Thyroid gland (tissue), 4 donors: Measurements from ENCODE around the gene ZBTB8A. TPM values are rescaled to one million over a fixed set of nuclear protein-coding genes. Genes with fewer than 3 reads are reported as not detected.

Experiments
- DNase-seq, 2 donors: peaks; one replicate each; pipeline ENCODE4 v3.0.0-alpha.2; 2019
- H3K27ac ChIP-seq, 3 donors: fragments of 200-600 bp; sonication (generic); 1 replicate in 2 of 3; 2 replicates in 1 of 3; pipeline ENCODE4 v1.5.1; 2016 to 2019; ENCODE audit warnings: mild to moderate bottlenecking in 1 of 3, moderate library complexity in 1 of 3
- H3K27me3 ChIP-seq: fragments of 200-600 bp; sonication (generic); one replicate; pipeline ENCODE4 v1.5.1; 2019
- H3K36me3 ChIP-seq, 2 donors: fragments of 200-600 bp; sonication (generic); one replicate each; pipeline ENCODE4 v1.5.1; 2016 to 2019
- H3K4me1 ChIP-seq, 2 donors: fragments of 200-600 bp; sonication (generic); one replicate each; pipeline ENCODE4 v1.5.1; 2017 to 2019
- H3K4me3 ChIP-seq, 3 donors: fragments of 200-600 bp; sonication (generic); replicated peaks in 1 of 3; 1 replicate in 2 of 3; 2 replicates in 1 of 3; pipeline ENCODE4 v1.5.1; 2016; ENCODE audit warnings: mild to moderate bottlenecking in 1 of 3
- H3K9me3 ChIP-seq: fragments of 200-600 bp; sonication (generic); one replicate; pipeline ENCODE4 v1.5.1; 2017
- POLR2A ChIP-seq, 2 donors: fragments of 450-650 bp; IDR thresholded peaks; one replicate each; pipeline ENCODE4 v1.6.1; 2017; ENCODE audit warnings: antibody characterized with exemption in 2 of 2, mild to moderate bottlenecking in 2 of 2, moderate library complexity in 1 of 2
- WGBS, 2 donors: methylation state at CpG; one replicate each; pipeline ENCODE4 v1.1.5; 2017; 5-methylcytosine and 5-hydroxymethylcytosine counted together
- intact Hi-C: fragments of 100-400 bp; cut with DNase I; formaldehyde crosslinking; loops from one replicate; pipeline ENCODE4 v1.15.1; 2023
- total RNA-seq, 4 donors: library from RNA; depleted of rRNA; stranded (reverse); fragments of >200 nt; gene quantifications; one replicate each; pipeline ENCODE4 v1.2.3, GENCODE V29; 2016
- TF ChIP-seq, protein P1 (sequence below), 6 experiments: fragments of 200-600 bp in 3 of 6; fragments of 450-650 bp in 3 of 6; sonication (generic) in 3 of 6; IDR thresholded peaks; one replicate each; pipeline ENCODE4 v1.5.1; 2016 to 2019; ENCODE audit warnings: antibody characterized with exemption in 6 of 6, mild to moderate bottlenecking in 2 of 6, inconsistent platforms in 1 of 6, moderate library complexity in 1 of 6

The ZBTB8A gene
- total RNA-seq, 4 donors from 2014 or later, result 10.6 to 20.6 (median 12.6) TPM

DNA sequence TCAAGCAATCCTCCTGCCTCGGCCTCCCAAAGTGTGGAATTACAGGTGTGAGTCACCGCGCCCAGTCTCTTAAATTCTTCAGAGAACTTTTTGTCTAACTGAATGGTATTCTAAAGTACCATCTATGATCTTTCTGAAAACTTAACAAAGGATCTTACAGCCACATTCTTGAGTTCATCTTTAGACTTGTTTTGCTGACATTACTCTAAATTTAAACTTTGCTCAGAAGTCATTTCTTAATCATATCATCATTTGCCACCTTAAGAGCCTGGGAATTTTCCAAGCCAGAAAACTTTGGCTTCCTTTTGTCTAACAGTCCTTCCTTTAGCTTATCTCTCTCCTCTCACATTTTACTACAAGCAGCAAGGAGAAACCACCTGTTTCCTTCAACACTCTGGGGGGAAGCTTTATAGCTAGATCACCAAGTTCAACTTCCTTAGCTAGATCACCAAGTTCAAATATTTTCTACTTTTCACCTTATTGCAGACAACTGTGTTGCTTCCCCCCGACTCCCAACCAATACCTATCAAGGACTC, 5.4 kb upstream of the ZBTB8A start:
- DNase-seq, result no peak
- intact Hi-C loops, result no loop called here
- 83 to 84% methylated on average over 4 of the region's 4 CpGs for WGBS, 2 donors
- H3K4me3 ChIP-seq, result no peak overlapping the region
- H3K36me3 ChIP-seq, result no peaks in the 10 kb centered on the region
- no peaks in the 10 kb centered on the region for H3K27me3 ChIP-seq
- H3K4me1 ChIP-seq, result no peaks in the 10 kb centered on the region
- TF ChIP-seq, protein P1, sequence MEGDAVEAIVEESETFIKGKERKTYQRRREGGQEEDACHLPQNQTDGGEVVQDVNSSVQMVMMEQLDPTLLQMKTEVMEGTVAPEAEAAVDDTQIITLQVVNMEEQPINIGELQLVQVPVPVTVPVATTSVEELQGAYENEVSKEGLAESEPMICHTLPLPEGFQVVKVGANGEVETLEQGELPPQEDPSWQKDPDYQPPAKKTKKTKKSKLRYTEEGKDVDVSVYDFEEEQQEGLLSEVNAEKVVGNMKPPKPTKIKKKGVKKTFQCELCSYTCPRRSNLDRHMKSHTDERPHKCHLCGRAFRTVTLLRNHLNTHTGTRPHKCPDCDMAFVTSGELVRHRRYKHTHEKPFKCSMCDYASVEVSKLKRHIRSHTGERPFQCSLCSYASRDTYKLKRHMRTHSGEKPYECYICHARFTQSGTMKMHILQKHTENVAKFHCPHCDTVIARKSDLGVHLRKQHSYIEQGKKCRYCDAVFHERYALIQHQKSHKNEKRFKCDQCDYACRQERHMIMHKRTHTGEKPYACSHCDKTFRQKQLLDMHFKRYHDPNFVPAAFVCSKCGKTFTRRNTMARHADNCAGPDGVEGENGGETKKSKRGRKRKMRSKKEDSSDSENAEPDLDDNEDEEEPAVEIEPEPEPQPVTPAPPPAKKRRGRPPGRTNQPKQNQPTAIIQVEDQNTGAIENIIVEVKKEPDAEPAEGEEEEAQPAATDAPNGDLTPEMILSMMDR (IDR thresholded peaks at IDR 0.05), result no peak
- TF ChIP-seq POLR2A (IDR thresholded peaks at IDR 0.05), result no peak
- H3K9me3 ChIP-seq, result no peaks in the 10 kb centered on the region
- no peak overlapping the region for H3K27ac ChIP-seq

DNA sequence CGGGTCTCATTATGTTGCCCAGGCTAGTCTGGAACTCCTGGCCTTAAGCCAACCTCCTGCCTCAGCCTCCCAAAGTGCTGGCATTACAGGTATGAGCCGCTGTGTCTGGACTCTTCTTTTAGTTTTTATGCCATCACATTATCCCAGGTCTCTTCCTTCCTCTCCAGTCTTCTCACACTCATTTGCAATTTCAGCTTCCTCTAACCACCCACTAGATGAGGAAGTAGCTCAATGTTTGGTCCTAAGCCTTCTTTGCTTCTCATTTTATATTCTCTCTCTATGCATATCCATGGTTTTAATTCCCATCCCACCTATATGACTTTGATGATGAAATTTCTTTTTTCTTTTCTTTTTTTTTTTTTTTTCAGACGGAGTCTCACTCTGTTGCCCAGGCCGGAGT, 3.1 kb upstream of the ZBTB8A start:
- intact Hi-C loops, result no loop called here
- H3K9me3 ChIP-seq, result no peaks in the 10 kb centered on the region
- DNase-seq, result no peak
- 72 to 85% methylated on average over 4 of the region's 4 CpGs for WGBS, 2 donors
- no peaks in the 10 kb centered on the region for H3K36me3 ChIP-seq
- TF ChIP-seq POLR2A (IDR thresholded peaks at IDR 0.05), result no peak
- TF ChIP-seq, protein P1 (IDR thresholded peaks at IDR 0.05), result no peak
- H3K4me1 ChIP-seq, result peaks cover 0 to 9% of the 10 kb centered on the region in 2 donors
- no peak overlapping the region for H3K27ac ChIP-seq
- H3K4me3 ChIP-seq, result no peak overlapping the region
- no peaks in the 10 kb centered on the region for H3K27me3 ChIP-seq

DNA sequence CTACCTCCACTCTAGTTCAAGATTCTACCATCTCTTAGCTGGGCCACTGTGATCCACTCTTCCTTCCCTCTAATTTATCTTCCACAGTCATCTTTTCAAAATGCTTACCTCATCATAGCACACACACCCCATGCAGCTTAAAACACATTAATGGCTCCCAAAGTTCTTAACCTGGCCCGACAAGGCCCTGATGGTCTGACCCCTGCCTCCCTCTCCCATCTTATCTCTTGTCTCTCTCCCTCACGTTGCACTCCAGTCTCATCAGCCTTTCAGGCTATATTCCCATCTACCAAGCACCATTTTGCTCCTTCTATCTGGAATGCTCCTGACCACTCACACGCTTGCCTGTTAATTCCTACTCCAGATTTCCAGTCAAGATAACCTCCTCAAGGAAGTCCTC, 2.5 kb upstream of the ZBTB8A start:
- Histone ChIP-seq H3K27me3 (no peaks in the 10 kb centered on the region), H3K4me3 (no peak overlapping the region), H3K27ac (no peak overlapping the region), H3K36me3 (no peaks in the 10 kb centered on the region), H3K4me1 (peaks cover 0 to 9% of the 10 kb centered on the region in 2 donors), H3K9me3 (no peaks in the 10 kb centered on the region)
- intact Hi-C loops, result no loop called here
- DNase-seq, result no peak
- no peak for TF ChIP-seq POLR2A (IDR thresholded peaks at IDR 0.05)
- TF ChIP-seq, protein P1 (IDR thresholded peaks at IDR 0.05), result no peak
- 78 to 87% methylated on average over 3 of the region's 3 CpGs for WGBS, 2 donors

DNA sequence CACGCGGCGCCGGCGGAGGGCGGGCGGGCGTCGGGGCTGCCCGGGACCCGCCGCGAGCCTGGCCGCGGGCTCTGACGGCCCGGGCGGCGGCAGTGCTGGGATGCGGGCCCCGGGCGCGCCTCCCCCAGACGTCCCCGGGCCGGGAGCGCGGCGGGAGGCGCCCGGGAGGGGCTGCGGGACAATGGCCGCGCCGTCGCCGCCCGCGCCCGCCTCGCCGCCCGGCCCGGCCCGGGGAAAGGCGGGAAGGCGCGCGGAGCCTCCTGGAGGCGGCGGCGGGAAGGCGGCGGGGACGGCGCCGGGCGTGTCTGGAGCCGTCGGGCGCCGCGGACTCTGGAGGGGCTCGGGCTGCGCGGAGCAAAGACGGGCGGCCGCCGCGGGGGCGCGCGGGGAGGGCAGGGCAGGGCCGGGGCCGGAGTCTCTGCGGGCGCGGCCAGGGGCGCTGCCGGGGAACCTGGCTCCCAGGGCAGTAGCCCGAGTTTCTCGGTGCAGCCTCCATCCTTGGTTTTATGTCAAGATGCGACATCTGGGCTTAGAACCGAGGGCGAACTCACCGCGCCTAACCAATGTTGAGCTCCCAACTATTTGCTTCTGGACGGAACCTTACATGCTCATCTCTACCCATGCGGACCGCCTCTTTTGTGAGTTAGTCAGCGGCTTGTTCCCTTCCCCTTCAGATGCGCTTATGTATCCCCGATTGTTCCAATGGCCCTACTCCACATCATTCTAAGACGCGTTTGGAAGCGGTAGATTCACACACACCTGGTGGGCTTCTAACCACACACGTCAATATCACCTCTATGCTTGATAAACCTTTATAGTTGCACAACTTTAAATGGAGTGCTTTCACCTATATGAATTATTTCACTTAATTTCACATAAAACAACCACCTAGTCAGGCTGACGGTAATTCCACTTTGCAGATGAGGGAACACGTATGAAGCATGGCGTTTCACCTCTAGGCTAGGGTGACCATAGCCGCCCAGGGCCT, 651 bp downstream of the ZBTB8A start:
- no peaks in the 10 kb centered on the region for H3K9me3 ChIP-seq
- DNase-seq, result peak; percentile 33 to 35
- WGBS, 2 donors, result 12 to 16% methylated on average over 20 to 31 of the region's 102 CpGs
- peak overlapping the region in 2 of 3 donors; percentile 73 to 78 for H3K27ac ChIP-seq
- peaks cover 0 to 9% of the 10 kb centered on the region in 2 donors for H3K4me1 ChIP-seq
- TF ChIP-seq POLR2A (IDR thresholded peaks at IDR 0.05), result peak in 1 of 2 donors; percentile 20
- TF ChIP-seq, protein P1 (IDR thresholded peaks at IDR 0.05), result peak in 1 of 6 experiments; percentile 19
- H3K36me3 ChIP-seq, result no peaks in the 10 kb centered on the region
- peak overlapping the region; percentile 44 to 56 (median 45) for H3K4me3 ChIP-seq
- H3K27me3 ChIP-seq, result no peaks in the 10 kb centered on the region
- intact Hi-C loops, result no loop called here

DNA sequence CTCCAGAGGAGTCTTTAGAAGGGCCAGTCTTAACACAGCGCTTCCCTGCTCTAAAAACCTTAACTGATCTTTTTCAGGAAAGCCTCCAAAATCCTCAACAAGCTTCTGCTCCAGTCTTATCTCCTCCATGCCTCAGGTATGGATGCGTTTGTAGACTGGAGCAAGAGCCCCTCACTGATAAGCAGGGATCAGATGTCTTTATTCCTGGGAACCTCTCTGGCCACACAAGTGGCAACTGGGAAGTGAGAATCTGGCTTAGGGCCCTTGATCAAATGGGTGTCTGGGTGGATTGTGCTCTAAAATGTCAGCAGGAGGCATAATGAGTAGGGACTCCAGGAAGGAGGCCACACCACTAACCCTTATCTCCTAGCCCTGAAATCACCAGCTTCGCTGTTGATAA, 1.4 kb downstream of the ZBTB8A start:
- WGBS, 2 donors, result 63 to 74% methylated on average over 3 of the region's 3 CpGs
- DNase-seq, result no peak
- intact Hi-C loops, result no loop called here
- no peaks in the 10 kb centered on the region for H3K27me3 ChIP-seq
- H3K27ac ChIP-seq, result no peak overlapping the region
- peaks cover 0 to 9% of the 10 kb centered on the region in 2 donors for H3K4me1 ChIP-seq
- TF ChIP-seq, protein P1 (IDR thresholded peaks at IDR 0.05), result no peak
- no peak for TF ChIP-seq POLR2A (IDR thresholded peaks at IDR 0.05)
- H3K4me3 ChIP-seq, result peak overlapping the region in 2 of 3 donors; percentile 42 to 44
- H3K9me3 ChIP-seq, result no peaks in the 10 kb centered on the region
- H3K36me3 ChIP-seq, result no peaks in the 10 kb centered on the region
